ENCODE data around the gene TRIM29. TPM values are rescaled to one million over a fixed set of nuclear protein-coding genes. Genes with fewer than 3 reads are reported as not detected.

The TRIM29 gene
- polyA plus RNA-seq, 1 experiment, result 1.5 TPM

GRCh38 chr11:120135838-120136237, 2.1 kb downstream of the TRIM29 start:
- Histone ChIP-seq H3K36me3 (ENCODE audit: control insufficient read depth, insufficient read depth, low read length) (no peaks in the 10 kb centered on the region), H3K4me3 (ENCODE audit: low read depth, low read length) (no peak overlapping the region), H3K27me3 (ENCODE audit: control insufficient read depth, insufficient read depth, low read length) (peaks cover 11% of the 10 kb centered on the region)
- CTCF ChIA-PET, result interaction anchor here (1.6 kb wide), 1 partner anchor 27 kb away, joined by 5 read pairs; no protein-coding TSS in a partner anchor
- POLR2A ChIA-PET, result no interaction called here
- no peak for DNase-seq (ENCODE audit: low read depth)
- TF ChIP-seq CTCF (IDR thresholded peaks at IDR 0.05; ENCODE audit: insufficient read depth, low read depth, low read length), result no peak

GRCh38 chr11:120134931-120135228, 3.0 kb downstream of the TRIM29 start:
- Histone ChIP-seq H3K27me3 (ENCODE audit: control insufficient read depth, insufficient read depth, low read length) (peaks cover 13% of the 10 kb centered on the region), H3K36me3 (ENCODE audit: control insufficient read depth, insufficient read depth, low read length) (no peaks in the 10 kb centered on the region), H3K4me3 (ENCODE audit: low read depth, low read length) (no peak overlapping the region)
- DNase-seq (ENCODE audit: low read depth), result no peak
- POLR2A ChIA-PET, result no interaction called here
- TF ChIP-seq CTCF (IDR thresholded peaks at IDR 0.05; ENCODE audit: insufficient read depth, low read depth, low read length), result no peak
- CTCF ChIA-PET, result interaction anchor here (1.0 kb wide), 1 partner anchor 34 kb away, joined by 6 read pairs; no protein-coding TSS in a partner anchor

DNA sequence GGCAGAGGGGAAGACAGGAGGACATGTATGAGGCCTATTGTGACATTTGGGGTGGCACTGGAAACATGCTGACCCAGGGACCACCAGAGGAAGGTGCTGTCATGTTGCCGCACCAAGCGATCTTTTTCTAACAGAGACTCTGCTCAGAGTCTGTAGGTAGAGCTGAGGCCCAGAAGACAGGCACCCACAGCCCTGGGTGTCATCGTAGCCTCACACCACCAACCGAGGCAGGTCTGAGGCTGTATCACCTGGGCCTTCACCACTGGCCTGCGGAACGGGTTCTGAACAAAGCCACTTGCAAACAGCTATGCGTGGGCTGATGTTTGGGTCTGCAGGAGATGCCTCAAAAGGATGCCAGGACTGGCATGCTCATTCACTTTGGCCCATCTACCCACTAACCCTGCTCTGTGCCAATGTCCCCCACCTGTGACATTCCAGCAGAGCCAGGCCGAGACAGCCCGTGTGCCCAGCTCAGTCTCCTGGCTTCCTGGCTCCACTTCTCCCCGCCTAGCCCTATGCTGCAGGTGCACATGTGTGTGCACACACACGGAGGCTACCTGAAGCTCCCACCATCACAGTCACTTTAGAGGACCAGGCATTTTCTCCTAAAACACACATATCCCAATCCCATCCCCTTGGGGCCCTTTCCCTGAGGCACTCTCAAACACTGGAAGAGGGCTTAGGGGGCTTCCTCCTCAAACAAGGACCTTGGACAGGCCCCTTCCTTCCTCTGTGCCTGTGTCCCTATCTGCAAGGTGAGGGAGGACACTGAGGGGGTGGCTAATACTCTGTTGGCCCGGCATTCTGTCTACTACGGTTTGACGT, 3.6 kb downstream of the TRIM29 start:
- CTCF ChIA-PET, result interaction anchor here (1.0 kb wide), 1 partner anchor 34 kb away, joined by 6 read pairs; no protein-coding TSS in a partner anchor
- H3K27me3 ChIP-seq (ENCODE audit: control insufficient read depth, insufficient read depth, low read length), result peaks cover 13% of the 10 kb centered on the region
- no peak for TF ChIP-seq CTCF (IDR thresholded peaks at IDR 0.05; ENCODE audit: insufficient read depth, low read depth, low read length)
- no peak overlapping the region for H3K4me3 ChIP-seq (ENCODE audit: low read depth, low read length)
- H3K36me3 ChIP-seq (ENCODE audit: control insufficient read depth, insufficient read depth, low read length), result no peaks in the 10 kb centered on the region
- POLR2A ChIA-PET, result no interaction called here
- DNase-seq (ENCODE audit: low read depth), result no peak

DNA sequence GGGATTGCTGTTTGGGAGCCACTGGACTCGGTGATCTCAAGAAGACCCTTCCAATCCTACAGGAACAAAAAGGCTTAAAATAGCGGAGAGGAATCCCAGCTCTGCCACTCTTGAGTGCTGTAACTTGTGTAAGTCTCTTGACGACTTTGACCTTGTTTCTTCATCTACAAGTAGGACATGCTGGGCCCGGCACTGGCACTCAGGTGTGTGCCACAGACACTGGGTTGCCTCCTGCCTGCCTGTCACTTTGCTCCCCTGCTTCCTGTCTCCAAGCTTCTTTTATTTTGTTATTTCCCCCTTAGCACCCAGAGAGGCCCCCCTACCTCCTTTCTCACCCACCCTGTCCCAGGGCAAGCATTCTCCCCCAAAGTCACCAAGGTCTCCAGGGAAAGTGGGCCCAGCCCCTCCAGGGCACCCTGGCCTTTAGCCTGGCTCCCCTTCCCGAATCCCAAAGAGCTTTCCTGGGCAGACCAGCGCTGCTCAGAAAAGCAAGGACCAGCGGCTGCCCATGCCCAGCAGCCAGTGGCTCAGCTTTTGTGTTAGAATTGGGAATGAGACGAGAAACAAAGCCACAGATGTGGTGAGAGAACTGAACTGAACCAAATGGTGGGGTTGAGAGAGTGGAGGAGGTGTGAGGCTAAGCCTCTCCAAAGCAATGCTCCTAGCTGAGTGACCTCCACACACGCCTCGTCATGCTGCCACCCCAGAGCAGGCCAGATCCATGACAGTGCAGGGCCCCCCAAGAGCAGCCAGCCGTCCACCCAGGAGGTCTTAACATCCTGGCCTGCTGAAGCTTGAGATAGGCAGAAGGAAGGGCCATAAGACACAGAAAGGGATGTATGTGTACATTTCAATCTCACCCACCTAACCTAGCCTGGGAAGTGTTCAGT, 4.5 kb downstream of the TRIM29 start:
- DNase-seq (ENCODE audit: low read depth), result no peak
- CTCF ChIA-PET, result interaction anchor here (1.0 kb wide), 1 partner anchor 35 kb away, joined by 6 read pairs; no protein-coding TSS in a partner anchor
- TF ChIP-seq CTCF (IDR thresholded peaks at IDR 0.05; ENCODE audit: insufficient read depth, low read depth, low read length), result no peak
- Histone ChIP-seq H3K4me3 (ENCODE audit: low read depth, low read length) (no peak overlapping the region), H3K36me3 (ENCODE audit: control insufficient read depth, insufficient read depth, low read length) (no peaks in the 10 kb centered on the region), H3K27me3 (ENCODE audit: control insufficient read depth, insufficient read depth, low read length) (peaks cover 10% of the 10 kb centered on the region)
- POLR2A ChIA-PET, result no interaction called here

- Histone ChIP-seq H3K27me3 (ENCODE audit: control insufficient read depth, insufficient read depth, low read length) (peaks cover 9% of the 10 kb centered on the region), H3K36me3 (ENCODE audit: control insufficient read depth, insufficient read depth, low read length) (no peaks in the 10 kb centered on the region), H3K4me3 (ENCODE audit: low read depth, low read length) (no peak overlapping the region)
- ChIA-PET CTCF (no interaction called here), POLR2A (no interaction called here)
- TF ChIP-seq CTCF (IDR thresholded peaks at IDR 0.05; ENCODE audit: insufficient read depth, low read depth, low read length), result no peak
- no peak for DNase-seq (ENCODE audit: low read depth)
Measured at GRCh38 chr11:120132645-120133185, 5.2 kb downstream of the TRIM29 start.

Measured in BJ (cell line).